ENCODE measurements around the gene GBP1.
"Not testable (repeated sequence)": the region's sequence is repeated elsewhere in the genome, so short reads cannot be mapped to it uniquely, and the experiment has no call there.

Gene GBP1, protein sequence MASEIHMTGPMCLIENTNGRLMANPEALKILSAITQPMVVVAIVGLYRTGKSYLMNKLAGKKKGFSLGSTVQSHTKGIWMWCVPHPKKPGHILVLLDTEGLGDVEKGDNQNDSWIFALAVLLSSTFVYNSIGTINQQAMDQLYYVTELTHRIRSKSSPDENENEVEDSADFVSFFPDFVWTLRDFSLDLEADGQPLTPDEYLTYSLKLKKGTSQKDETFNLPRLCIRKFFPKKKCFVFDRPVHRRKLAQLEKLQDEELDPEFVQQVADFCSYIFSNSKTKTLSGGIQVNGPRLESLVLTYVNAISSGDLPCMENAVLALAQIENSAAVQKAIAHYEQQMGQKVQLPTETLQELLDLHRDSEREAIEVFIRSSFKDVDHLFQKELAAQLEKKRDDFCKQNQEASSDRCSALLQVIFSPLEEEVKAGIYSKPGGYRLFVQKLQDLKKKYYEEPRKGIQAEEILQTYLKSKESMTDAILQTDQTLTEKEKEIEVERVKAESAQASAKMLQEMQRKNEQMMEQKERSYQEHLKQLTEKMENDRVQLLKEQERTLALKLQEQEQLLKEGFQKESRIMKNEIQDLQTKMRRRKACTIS

DNA sequence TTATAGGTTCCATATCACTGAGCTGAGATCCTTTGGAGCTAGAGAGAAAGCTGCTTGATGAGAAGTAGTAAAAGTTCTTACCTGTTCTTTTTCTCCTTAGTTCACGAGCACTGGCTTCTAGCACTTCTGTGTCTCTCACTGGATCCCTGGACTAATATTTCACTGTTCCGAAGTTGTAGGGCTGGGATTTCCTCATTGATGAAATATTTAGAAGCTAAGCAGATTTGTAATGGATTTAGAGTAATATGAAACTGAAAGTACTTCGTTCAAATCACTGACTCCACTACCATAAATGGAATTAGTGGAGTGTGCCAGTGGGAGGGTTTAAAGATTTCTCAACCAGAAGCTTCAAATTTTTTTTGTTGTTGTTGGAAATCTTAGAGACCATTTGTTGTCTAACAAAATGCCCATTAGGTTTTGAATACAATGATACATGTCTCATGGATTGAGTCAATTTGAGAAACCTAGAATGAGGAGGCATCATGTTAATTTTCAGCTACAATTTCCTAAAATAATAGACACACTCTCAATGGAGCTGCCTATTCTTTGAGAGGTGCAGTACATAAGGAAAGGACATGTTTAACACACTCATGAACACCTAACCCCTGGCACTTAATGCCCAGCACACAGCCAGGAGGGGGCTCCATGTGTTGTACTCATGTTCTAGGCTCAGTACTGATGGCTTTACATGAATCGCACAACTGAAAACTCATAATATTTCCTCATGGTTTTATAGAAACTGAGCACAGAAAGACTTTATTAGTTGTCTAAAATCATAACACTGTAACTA, at the start of gene GBP1:
Gene GBP1, minus strand, starts transcription at position 130 of the 790 bp plus-strand sequence. CDS start 1,974 bp downstream, outside the sequence.
- no peak for DNase-seq

DNA sequence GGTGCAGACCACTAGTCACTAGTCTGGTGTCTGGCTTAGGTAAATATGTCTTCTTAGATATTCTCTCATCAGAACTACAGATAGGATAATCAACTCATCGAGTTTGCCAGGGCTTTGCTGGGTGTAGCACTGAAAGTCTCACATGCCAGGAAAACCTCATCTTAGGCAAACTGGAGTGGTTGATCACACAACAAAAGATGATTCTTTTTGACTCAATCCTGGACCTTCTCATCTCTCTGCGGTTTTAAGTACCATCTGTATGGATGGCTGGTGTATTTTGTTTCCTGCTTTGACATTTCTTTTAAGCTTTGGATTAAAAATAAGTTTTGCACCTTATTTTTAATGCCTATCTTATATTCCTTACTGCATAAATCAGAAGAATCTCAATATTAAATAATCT, 49.7 kb upstream of the GBP1 start:
- no peak for DNase-seq

DNA sequence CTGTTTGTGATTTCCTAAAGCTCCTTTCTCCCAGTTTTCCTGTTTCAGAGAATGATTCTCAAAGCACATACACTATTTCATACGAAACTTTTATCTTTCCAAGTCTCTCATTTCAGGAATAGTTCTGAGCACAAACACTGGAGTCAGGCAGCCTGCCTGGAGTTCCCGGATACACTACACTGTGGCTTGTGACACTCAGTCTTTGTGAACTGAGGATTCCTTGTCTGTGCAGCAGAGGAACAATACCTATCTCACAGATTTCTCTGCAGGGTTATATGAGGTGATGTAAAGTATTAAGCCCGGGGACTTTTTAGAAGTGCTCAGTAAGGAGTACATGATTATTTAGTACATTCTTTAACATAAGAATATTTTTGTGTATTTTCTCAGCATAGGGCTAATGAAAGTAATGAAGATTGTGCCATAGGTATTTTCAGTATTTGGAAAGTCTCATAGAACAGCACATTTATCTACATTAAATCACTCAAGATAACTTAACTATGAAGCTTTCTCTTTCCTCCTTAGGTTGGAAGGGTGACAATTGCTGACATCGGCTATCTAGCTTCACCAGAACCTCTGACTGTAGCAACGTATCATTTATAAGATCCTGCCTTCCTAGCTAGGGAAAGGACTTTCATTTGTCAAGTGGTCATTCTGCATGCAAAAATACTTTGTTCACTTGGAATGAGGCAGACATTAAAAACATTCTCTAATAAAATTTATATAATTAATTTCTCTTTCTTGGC, 48.0 kb upstream of the GBP1 start:
- no peak for DNase-seq

DNA sequence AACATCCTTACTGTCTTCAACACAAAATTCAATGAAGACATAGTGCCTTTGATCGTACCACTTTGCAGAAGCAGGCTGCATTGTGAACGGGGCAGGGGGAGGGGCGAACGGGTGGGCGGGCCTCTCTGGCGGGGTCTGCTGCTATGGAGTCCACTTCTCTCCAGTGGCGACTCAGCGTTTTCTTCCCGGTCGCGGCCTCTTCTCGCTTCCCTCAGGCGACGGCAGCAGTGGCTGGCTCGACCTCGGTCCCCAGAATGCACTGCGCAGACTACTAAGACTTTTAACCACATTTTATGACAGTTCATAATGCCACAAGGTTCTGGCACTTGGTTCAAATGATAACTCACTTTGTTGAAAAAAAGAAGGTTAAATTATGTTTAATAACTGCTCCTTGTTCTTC, 39.7 kb upstream of the GBP1 start:
- no peak for DNase-seq

DNA sequence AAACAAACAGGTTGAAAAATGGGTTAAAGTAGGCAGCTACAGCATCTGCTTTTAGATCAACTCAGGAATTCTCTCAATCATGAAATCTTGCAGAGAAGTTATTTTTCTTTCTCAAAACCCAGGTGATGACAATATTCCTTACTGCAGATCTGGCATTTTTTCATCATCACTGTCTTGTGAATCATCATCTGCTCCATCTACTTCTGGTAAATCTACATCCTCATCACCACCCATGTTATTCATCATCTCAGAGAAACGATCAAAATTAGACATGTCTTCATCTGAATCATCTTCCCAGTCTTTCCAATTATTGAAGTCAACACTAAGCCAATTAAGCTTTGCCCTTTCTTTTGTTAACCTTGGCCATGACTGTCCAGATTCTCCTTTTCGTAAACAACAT, 39.1 kb upstream of the GBP1 start:
- no peak for DNase-seq

DNA sequence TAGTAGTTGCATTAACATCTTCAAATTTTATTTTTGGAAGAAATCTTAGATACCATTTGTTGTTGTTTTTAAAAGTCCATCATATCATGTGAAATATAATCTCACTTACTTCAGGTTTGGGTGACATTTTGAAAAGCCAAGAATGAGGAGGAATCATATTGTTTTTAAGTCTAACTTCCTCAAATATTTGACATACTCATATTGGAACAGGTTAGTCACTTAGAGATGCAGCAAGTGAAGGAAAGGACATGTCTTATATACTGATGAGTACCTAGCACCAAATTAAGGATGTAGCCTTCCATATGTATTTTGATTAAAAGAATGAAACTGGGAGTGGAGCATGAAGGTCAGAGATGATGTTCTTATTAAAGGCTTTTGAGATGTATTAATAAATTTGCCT, 37.0 kb upstream of the GBP1 start:
- DNase-seq, result no peak

DNA sequence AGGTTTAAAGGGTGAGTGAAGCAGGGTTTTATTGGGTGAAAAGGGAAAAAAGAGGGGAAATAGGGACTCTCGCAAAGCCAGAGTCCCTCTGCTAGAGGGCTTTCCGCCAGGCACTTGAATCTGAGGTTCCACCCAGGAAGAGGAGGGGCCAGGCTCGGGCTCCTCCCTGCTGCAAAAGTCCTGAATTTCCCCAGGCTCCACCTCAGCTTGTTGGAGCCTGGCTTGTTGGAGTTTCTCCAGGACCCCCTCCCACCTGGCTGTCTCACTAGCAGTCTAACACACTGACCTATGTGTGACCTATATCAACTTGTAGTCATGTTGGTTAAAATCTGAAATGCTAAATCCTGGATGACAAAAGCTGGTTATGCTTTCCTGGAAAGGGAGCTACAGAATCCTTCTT, 35.4 kb upstream of the GBP1 start:
- no peak for DNase-seq

DNA sequence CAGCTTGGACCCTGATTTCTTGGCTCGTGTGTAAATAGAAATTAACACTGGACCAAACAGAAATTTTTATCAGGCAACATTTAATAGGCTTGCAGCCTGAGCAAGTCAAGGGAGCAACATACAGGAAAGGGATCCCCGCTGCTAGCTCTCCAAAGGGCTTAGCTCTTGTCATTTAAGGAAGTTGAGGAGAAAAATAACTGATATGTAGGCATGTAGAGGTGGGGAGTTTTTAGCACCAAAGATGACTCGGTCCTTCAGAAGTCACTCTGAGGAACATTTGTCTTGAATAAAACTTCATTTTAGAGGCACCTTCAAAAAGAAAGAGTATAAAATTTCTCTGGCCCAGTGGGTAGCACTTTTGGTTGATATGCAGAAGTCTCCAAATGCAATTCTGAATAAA, 33.8 kb upstream of the GBP1 start:
- DNase-seq, result no peak

DNA sequence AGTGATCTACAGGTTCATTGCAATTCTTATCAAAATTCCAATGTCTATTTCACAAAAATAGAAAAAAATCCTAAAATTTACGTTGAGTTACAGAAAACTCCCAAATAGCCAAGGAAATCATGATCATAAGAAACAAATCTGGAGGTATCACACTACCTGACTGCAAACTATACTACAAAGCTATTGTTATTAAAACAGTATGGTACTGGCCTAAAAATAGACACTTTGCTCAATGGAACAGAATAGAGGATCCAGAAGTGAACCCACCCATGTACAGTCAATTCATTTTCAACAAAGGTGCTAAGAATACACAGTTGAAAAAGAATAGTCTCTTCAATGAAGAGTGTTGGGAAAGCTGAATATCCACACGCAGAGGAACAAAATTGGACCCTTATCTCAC, 30.7 kb upstream of the GBP1 start:
- DNase-seq, result no peak

DNA sequence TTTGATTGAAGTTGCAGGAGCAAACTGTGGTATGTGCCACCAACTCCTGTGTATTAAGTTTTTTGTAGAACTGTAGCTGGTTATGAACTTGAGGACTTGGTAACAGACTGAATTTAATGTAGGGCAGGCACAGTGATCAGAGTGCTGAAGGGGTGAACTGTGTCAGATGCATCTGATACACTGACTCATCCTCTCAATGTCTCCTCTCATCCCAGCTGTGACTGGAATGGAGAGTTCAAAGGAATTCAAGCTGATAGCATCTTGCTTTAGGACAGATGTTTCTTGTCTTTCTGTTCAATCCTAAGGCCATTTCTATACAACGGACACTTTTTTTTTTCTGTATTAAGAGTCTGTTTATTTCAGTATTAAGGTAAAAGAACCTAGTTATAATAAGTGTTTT, 25.0 kb upstream of the GBP1 start:
- no peak for DNase-seq

DNA sequence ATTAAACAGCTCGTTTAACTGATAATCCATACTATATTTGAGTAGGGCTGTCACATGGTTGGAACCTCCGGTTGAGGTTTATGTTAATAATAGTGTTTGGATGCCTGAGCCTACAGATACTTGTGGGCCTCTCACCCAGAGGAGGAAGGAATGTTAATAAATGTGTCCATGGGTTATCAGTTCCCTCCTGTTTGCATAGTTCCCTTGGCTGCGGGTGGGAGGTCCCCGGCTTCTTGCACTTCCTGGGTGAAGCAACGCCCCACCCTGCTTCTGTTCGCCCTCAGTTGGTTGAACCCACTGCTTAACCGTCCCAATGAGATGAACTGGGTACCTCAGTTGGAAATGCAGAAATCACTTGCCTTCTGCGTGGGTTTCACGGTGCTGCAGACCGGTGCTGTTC, 23.6 kb upstream of the GBP1 start:
- DNase-seq, result no peak

DNA sequence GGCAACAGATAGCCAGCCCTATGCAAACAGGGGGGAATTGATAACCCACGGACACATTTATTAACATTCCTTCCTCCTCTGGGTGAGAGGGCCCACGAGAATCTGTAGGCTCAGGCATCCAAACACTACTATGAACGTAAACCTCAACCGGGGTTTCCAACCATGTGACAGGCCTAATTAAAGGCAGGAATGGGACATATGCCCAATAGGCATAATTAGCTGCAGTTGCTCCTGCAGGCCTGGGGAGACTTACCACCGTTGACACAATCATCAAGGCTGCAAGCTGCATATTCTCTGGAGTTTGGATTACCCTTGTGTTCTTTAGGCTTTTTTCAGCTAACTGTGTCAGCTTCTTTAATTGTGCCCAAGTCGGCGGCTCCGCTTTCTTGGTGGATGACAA, 22.2 kb upstream of the GBP1 start:
- DNase-seq, result no peak

DNA sequence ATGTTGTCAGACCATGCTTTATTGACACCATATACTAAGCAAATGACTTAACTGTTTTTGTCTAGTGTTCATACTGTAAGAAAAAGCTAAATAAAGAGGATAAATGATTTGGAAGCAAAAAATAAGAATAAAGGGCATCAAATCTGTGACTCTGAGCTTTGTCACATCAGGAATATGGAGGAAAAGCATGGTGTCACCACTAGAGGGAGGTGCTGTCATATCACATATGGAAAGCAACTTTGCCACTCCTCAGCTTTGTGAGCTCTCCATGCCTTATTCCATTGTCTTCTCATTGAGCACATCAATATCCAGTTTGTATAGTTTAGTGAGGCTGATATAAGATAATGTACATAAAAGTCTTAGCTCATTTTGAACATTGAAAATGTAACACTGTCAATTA, 20.8 kb upstream of the GBP1 start:
- no peak for DNase-seq

DNA sequence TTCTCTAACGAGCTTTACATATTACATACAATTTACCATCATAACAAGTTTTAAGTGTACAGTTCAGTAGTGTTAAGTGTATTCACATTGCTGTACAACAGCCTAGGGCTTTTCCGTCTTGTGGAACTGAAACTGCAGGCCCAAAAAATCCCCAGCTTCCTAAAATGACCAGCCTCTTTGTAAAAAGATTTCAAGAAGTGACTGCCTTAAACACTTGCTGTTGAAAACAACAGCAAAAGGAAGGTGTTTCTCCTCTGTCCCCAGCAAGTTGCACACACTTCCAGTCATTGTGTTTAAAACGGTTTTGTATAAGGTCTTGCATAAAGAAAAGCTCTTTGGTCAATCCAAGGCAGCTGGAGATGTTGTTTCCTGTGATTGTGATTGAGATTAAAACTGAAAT, 16.0 kb upstream of the GBP1 start:
- no peak for DNase-seq

DNA sequence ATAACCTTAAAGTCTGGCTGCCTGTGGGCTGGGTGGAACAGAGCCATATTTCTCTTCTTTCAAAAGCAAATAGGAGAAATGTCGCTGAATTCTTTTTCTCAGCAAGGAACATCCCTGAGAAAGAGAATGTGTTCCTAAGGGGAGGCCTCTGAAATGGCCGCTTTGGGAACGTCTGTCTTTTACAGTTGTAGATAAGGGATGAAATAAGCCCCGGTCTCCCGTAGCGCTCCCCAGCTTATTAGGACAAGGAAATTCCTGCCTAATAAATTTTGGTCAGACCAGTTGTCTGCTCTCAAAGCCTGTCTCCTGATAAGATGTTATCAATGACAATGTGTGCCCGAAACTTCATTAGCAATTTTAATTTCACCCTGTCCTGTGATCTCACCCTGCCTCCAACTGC, 15.1 kb upstream of the GBP1 start:
- DNase-seq, result not testable (repeated sequence)

DNA sequence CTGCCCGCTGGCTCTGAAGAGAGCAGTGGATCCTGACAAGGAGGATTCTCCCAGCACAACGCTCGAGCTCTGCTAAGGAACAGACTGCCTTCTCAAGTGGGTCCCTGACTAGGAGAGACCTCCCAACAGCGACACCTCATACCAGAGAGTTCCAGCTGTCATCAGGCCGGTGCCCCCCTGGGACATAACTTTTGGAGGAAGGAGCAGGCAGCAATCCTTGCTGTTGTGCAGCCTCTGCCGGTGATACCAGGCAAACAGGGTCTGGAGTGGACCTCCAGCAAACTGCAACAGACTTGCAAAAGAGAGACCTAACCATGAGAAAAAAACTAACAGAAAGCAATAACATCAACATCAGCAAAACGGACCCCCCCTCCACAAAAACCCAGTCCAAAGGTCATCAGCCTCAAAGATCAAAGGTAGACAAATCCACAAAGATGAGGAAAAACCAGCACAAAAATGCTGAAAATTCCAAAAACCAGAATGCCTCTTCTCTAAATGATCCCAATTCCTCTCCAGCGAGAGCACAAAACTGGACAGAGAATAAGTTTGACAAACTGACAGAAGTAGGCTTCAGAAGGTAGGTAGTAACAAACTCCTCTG, 7.6 kb upstream of the GBP1 start:
- not testable (repeated sequence) for DNase-seq

DNA sequence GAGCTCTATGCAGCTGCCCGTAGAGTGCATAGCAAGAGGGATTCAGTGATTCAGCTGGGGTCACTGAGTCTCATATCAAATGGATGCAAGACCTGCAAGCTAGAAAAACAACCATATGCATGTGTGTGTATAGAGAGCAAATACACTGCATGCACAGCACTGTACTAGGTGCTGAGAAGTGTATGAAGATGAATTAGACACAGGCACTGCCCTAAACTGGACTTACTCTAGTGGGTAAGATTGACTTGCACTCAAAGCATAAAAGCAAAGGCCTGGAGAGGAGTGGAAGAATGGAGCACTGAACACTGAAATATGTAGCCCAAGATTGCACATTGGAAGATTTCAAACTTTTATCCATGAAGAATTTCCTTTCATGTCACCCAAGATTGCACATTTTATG, 5.5 kb upstream of the GBP1 start:
- no peak for DNase-seq

DNA sequence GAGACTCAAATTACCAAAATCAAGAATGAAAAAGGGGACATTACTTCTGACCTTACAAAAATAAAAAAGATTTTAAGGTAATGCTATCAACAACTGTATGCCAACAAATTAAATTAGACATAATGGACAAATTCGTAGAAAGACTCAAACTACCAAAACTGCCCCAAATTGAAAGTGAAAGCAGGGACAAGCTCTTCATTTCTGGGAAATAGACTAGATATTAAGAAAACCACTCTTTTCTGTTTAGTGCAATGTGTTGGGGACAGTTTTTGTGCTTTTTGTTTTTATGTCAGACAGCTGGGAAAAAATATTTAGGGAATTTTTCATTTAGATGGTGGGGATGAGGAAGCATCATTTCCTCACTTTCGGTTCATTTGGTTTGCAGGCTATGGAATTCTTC, 4.9 kb upstream of the GBP1 start:
- DNase-seq, result no peak

DNA sequence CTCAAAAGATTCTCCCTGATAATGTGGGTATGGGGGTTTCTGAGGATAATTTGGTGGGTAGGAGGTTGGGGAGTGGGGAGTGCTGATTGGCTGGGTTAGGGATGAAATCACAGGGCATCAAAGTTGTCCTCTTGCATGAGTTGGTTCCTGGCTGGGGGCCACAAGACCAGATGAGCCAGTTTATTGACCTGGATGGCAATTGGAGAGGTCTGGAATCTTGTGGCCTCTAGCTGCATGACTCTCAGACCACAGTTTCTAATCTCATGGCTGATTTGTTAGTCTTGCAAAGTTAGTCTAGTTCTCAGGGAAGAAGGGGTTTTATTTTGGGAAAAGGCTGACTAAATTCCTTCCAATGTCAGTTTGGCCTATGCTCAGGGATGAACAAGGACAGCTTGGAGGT, 3.3 kb upstream of the GBP1 start:
- no peak for DNase-seq

DNA sequence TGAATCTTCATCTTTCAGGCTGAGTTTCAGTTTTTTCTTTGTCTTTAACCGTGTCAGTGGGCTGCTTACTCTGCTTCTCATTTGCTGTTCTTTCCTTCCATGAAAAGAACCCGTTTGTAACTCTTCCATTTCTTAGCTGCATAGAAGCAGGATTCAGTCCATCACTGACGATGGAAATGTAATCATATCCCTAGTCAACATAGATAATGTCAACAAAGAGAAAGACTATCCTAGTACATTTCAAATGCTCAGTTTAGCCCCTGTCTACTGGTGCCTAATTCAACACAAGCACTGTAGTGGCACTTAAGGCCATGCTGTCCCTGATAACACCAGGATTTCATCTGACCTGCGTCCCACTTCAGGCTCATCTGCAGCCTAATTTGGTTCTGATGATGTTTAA, 376 bp downstream of the GBP1 start:
- no peak for DNase-seq

DNA sequence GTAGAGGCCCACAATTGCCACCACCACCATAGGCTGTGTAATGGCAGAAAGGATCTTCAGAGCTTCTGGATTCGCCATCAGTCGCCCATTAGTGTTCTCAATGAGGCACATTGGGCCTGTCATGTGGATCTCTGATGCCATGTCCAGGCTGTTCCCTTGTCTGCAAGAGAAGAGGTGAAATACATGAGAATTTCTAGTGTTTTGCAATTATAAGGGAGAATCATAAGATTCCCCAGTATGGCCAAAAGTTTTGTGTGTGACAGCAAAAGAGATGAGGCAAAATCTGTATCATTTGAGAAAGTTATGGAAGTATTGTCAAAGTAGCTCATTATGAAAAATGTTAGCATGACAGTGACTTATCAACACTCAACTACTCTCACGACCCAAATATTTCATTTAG, 1.9 kb downstream of the GBP1 start:
- DNase-seq, result no peak

DNA sequence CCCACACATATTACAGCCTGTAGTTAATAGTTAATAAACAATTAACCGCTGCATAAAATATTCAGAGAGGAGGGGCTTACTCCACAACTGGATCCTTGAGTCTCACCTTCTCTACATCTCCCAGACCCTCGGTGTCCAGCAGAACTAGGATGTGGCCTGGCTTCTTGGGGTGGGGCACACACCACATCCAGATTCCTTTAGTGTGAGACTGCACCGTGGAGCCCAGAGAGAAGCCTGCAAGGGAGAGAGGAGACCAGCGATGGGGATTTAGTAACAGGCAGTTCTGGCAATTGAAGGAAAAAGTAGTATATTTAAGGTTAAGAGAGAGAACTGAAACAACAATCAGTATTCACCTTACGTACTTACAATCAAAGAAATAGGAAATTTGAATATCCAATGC, 4.9 kb downstream of the GBP1 start:
- no peak for DNase-seq

DNA sequence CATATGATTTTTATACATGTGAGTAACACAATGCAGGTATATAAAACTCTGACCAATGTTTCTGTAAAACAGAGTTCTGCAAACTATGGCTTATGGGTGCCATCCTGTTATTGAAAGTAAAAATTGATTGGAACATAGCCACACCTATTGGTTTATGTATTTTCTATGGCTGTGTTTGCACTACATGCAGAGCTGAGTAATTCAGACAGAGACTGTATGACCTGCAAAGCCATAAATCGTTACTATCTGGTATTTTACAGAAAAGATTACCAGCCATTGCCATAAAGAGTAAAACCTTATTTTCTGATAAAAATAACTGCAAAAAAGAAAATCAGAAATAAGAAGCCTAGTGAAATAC, 13.1 kb downstream of the GBP1 start:
- DNase-seq, result no peak
